ENCODE data around the gene SLC38A3.
"Not testable (repeated sequence)": the region's sequence is repeated elsewhere in the genome, so short reads cannot be mapped to it uniquely, and the experiment has no call there.

The SLC38A3 gene

DNA sequence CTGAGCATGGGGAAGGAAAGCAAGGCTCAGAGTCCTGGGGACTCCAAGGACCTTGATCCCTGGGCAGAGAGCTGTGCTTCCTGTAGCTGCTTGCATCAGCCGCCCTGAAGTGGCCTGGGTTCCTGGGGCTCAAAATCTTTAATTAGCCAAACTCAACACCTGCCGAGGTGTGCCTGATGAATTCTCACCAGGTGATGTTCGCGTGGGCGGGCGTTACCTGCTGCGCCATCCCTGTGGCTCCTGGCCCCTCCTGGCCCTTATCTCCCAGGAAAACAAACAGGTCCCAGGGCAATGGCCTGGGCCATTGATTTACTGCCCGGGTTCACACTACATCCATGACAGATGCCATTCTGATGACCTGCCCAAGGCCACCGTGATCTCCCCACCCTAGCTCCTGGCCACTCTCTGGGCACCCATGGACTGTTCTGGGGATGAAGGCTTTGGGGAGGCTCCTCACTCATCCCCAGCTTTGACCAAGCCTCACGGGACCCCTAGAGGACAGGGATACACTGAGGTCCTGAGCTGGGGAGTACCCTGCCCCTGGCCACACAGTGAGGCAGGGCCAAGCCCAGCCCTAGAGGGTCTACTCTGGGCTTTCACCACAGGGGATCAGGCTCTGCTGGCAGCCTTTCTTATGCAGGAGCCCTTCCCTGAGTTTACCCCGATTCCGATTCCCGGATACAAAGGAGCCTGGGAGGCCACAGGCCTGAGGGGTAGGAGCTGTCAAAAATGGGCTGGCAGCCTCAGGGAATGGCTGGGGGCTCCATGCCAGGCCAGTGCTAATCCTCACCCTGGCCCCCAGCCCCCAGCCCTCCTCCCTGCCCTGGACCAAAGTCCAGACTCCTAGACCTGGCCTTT, 5.7 kb downstream of the SLC38A3 start:
- no peak for DNase-seq (ENCODE audit: low read depth)

DNA sequence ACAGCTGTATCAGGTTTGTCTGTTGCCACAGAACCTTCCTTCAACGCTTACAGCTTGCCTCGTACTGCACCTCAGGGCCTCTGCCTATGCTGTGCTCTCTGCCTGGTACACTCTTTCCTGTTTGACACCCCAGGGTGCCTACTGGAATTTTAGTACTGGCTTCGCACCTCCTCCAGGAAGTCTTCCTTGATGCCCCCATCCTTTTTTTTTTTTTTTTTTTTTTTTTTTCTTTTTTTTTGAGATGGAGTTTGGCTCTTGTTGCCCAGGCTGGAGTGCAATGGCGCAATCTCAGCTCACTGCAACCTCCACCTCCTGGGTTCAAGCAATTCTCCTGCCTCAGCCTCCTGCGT, 6.3 kb downstream of the SLC38A3 start:
- DNase-seq (ENCODE audit: low read depth) = not testable (repeated sequence)

- no peak for DNase-seq (ENCODE audit: low read depth)
These were observed 6.9 kb downstream of the SLC38A3 start for GRCh38 chr3:50211930-50212329.

- DNase-seq (ENCODE audit: low read depth) = no peak
These were observed 7.4 kb downstream of the SLC38A3 start for GRCh38 chr3:50212502-50212901.

DNA sequence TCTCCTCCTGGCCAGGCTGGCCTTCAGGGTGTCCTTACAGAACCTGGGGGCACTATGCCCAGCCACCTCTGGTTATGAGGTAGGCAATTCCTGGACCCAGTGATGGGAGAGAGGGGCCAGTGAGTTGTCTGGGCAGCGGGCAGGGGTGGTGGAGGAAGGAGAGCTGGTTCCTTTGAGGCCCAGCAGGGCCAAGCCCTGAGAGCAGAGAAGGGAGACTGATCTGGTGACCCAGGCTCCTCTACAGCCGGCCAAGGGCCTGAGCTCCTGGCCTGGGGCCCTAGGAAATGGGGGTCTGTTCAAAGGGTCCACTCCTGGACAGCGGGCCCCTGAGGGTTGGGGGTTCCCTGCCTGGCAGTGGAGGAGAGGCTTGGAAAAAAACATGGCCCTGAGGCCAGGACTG, 7.9 kb downstream of the SLC38A3 start:
- DNase-seq (ENCODE audit: low read depth) = no peak

DNA sequence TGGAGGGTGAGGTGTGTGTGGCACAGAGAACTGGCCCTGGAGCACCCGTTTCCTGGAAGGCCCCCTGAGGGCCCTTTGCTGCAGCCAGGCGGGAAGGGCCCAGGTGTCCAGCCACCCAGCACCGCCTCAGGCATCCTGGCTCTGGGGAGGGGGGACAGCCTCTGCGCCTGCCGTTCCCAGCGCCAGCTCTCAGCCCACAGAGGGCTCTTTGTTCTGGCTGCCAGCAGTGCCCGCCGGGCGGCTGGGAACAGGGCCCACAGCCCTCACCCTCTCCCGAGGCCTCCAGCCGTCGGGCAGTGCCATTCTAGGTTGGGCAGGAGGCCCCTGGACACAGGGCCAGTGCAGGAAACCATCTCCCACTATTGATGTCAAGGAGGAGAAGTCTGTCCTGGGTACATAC, 8.3 kb downstream of the SLC38A3 start:
- no peak for DNase-seq (ENCODE audit: low read depth)

DNA sequence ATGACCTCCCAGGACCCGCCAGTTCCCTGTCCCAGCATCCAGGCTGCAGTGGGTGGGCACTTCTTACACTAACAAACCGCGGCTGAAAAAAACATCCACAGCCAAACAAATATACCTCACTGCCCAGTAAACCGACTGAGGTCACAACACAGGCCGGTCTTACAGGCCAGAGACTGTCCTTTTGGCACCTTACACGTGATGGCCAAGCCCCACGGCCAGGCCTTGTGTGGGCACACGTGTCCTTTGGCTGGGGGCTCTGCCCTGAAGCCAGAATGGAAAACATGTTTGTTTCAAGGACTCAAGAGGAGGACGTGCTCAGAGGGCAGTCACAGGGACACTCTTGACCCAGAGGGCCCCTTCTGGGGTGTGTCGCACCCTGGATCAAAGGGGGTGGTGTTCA, 9.8 kb downstream of the SLC38A3 start:
- no peak for DNase-seq (ENCODE audit: low read depth)

DNA sequence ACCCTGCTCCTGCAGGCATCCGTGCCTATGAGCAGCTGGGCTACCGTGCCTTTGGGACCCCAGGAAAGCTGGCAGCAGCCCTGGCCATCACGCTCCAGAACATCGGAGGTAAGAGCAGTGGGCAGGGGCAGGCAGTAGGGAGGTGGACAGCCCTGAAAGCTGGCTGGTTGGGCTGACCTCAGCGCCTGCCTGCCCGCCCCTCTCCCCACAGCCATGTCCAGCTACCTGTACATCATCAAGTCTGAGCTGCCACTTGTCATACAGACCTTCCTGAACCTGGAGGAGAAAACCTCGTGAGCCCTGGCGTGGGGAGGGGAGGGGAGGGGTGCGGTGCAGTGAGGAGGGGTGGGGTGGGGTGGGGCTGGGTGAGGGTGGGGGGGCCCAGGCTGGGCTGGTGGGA, 10.5 kb downstream of the SLC38A3 start:
- no peak for DNase-seq (ENCODE audit: low read depth)

DNA sequence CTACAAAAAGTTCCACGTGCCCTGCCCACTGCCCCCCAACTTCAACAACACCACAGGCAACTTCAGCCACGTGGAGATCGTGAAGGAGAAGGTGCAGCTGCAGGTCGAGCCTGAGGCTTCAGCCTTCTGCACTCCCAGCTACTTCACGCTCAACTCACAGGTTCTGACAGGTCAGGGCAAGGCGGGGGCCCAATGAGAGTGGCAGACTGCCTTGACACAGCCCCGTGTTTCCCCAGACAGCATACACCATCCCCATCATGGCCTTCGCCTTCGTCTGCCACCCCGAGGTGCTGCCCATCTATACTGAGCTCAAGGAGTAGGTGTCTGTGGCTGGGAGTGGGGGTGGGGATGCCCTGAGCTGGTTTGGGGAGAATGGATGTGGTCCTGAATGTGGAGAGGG, 12.6 kb downstream of the SLC38A3 start:
- no peak for DNase-seq (ENCODE audit: low read depth)

GRCh38 chr3:50218448-50218847, 13.4 kb downstream of the SLC38A3 start:
- no peak for DNase-seq (ENCODE audit: low read depth)

GRCh38 chr3:50219285-50219684, 14.2 kb downstream of the SLC38A3 start:
- DNase-seq (ENCODE audit: low read depth) = no peak

- DNase-seq (ENCODE audit: low read depth) = no peak
These were observed 15.0 kb downstream of the SLC38A3 start for GRCh38 chr3:50220109-50220508.

DNA sequence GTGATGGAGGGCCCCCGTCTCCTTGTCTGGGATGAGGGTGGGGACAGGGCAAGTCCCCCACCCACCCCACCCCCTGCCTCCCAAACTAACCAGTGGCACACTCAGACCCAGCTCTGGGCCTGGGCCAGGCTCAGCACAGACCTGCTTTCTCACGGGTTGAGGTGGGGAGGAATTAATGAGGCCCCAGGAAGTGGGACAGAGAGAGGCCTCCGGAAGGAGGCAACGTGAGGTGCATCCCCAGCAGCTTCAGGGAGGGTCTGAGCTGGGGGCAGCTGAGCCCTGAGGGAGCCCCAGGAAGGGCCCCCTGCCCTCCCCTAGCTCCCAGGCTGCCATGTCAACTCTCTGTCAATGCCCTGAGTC, 16.0 kb downstream of the SLC38A3 start:
- no peak for DNase-seq (ENCODE audit: low read depth)

DNA sequence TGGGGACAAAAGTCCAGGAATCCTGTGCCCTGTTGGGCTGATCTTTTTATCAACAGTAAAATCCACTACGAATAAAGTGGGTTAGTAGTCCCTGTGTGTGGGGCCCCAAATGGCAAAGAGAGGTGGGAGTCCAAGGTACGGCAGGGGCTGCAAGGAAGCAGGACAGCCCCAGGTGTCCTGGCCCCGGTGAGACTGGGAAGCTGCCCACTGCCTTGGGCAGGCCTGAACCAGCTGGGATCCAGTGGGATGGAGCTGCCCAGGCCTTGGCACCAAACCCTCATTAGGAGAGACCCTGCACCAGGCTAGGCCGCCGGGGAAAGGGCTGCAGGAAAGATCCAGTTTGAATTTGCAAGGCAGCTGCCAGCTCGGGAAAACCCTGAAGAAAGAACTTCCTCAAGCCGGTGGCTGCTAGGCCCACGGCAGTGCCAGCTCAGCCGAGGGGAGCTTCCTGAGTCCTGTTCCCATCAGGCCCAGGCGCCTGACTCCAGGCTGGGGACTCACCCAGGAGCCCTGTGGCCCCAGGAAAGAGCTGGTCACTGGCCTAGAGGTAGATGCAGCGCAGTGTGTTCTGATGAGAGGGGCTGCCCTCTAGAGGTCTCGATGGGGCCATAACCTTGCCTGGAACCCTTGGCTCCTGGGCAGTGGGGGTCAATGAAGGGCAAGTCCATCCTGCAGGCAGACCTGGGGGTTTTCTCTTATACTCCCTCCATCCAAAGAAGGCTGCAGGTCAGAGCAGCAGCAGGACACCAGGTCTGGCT, 16.5 kb downstream of the SLC38A3 start:
- no peak for DNase-seq (ENCODE audit: low read depth)

- no peak for DNase-seq (ENCODE audit: low read depth)
These were observed 17.1 kb downstream of the SLC38A3 start for GRCh38 chr3:50222169-50222528.

- no peak for DNase-seq (ENCODE audit: low read depth)
These were observed 19.6 kb downstream of the SLC38A3 start for GRCh38 chr3:50224639-50225038.

- DNase-seq (ENCODE audit: low read depth) = no peak
These were observed 21.9 kb downstream of the SLC38A3 start for GRCh38 chr3:50226888-50227389.

GRCh38 chr3:50227390-50228183, 22.5 kb downstream of the SLC38A3 start:
- peak; percentile 80 for DNase-seq (ENCODE audit: low read depth)

DNA sequence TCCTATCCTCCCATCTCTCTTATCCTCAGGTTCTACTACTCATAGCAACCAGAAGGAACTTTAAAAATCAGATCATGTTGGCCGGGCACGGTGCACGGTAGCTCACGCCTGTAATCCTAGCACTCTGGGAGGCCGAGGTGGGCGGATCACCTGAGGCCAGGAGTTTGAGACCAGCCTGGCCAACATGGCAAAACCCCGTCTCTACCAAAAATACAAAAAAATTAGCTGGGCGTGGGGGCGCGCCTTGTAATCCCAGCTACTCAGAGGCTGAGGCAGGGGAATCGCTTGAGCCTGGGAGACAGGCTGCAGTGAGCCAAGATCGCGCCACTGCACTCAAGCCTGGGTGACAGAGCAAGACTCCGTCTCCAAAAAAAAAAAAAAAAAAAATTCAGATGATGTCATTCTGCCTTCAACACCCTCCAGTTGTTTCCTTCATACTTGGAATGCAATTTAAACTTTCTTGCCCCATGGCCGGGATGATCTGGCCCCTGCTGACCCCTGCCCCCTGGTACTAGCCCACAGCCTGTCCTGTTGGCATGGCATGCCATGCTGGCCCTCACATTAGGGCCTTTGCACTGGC, 23.2 kb downstream of the SLC38A3 start:
- not testable (repeated sequence) for DNase-seq (ENCODE audit: low read depth)

DNA sequence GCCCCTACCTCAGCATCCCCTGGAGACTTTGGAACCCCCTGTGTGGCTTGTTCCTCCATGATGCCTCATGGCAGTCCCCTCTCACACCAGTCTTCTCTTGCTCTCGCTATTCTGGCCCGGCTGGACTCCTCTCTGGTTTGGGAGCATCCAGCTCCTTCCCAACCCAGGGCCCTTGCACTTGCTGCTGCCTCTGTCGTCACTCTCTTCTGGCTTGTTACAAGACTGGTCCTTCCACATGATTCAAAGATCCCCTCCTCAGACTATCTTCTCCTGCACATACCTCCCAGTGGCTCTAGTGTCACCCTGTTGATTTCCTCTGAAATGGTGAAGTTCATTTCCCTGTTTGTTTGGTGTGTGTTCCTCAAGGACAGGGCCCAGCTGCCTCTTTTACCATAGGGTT, 24.4 kb downstream of the SLC38A3 start:
- no peak for DNase-seq (ENCODE audit: low read depth)

GRCh38 chr3:50230104-50230793, 25.2 kb downstream of the SLC38A3 start:
- DNase-seq (ENCODE audit: low read depth) = no peak

DNA sequence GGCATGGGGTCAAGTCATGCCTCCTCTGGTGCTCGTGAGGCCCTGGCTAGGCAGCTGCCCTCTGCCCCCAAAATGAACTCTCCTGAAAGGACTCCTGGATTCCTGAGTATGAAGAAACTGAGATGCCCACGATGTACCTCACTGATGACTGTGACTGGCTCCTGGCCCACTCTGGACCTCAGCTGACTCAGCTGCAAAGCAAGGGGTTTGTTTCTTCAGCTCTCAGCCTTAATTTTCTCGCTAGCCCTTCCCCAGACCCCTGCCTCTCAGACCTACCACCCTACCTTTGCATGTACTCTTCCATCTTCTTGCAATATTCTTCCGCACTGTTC, 25.7 kb downstream of the SLC38A3 start:
- no peak for DNase-seq (ENCODE audit: low read depth)

Data from stimulated activated CD4-positive, alpha-beta T cell treated with anti-CD3 and anti-CD28 coated beads, Interleukin-2, amount 100 ng/mL, for 4 hours (primary cell).